ENCODE results near the gene RAVER1. TPM values are rescaled to one million over a fixed set of nuclear protein-coding genes. Genes with fewer than 3 reads are reported as not detected.
"Not testable (repeated sequence)": the region's sequence is repeated elsewhere in the genome, so short reads cannot be mapped to it uniquely, and the experiment has no call there.

The RAVER1 gene
- total and polyA plus RNA-seq, 2 donors (not counting 3 experiments of a cell fraction or from before 2014, with no cell fraction given): 5.2 to 47.6 TPM

GRCh38 chr19:10338940-10339339 lies 5.6 kb upstream of the RAVER1 start:
- Histone ChIP-seq H3K4me1 (ENCODE audit: control insufficient read depth, extremely low read depth, insufficient read depth, low read length) (peaks cover 7% of the 10 kb centered on the region), H3K36me3 (ENCODE audit: control insufficient read depth in 2 of 2, extremely low read depth in 1 of 2, insufficient read depth in 2 of 2, low read length in 2 of 2) (no peaks in the 10 kb centered on the region), H3K9me3 (replicated peaks; ENCODE audit: control insufficient read depth, insufficient read depth, low read length) (no peaks in the 10 kb centered on the region), H3K79me2 (ENCODE audit: control insufficient read depth, insufficient read depth, low read length) (no peaks in the 10 kb centered on the region), H3K9me1 (replicated peaks; ENCODE audit: control insufficient read depth, extremely low read depth, insufficient read depth, low read length) (no peaks in the 10 kb centered on the region), H3K9ac (replicated peaks; ENCODE audit: extremely low read depth, insufficient read depth, low read length) (no peak overlapping the region), H4K20me1 (replicated peaks; ENCODE audit: control insufficient read depth, extremely low read depth, insufficient read depth, low read length) (no peaks in the 10 kb centered on the region), H3K4me2 (ENCODE audit: insufficient read depth, low read length) (no peak overlapping the region), H3K4me3 (replicated peaks in 1 of 3; ENCODE audit: insufficient read depth in 1 of 3, low read depth in 1 of 3, low read length in 3 of 3) (no peak overlapping the region), H3K27me3 (ENCODE audit: control insufficient read depth in 2 of 2, insufficient read depth in 2 of 2, low read length in 2 of 2) (no peaks in the 10 kb centered on the region), H2AFZ (ENCODE audit: low read depth, low read length) (no peak overlapping the region), H3K27ac (ENCODE audit: insufficient read depth, low read depth, low read length) (no peak overlapping the region)
- POLR2A ChIA-PET: no interaction called here
- intact Hi-C loops (cut with micrococcal nuclease) (no loop called here), dilution Hi-C loops (cut with MboI; ENCODE audit: extremely low pct_ligation_motif_present, low sequenced_read_pairs) (no loop called here)
- FAIRE-seq: no peak
- CTCF ChIA-PET: no interaction called here
- BruUV-seq (replicated peaks): no TSS peak
- TF ChIP-seq CTCF (IDR thresholded peaks at IDR 0.05; ENCODE audit: extremely low read depth in 1 of 2, insufficient read depth in 1 of 2, low read depth in 1 of 2, low read length in 2 of 2) (no peak), EZH2 (IDR thresholded peaks at IDR 0.05; ENCODE audit: borderline replicate concordance, low read depth, low read length, severe bottlenecking) (no peak), JUN (IDR thresholded peaks at IDR 0.05; ENCODE audit: borderline replicate concordance, insufficient read depth, insufficient read length, low read depth) (no peak), POLR2AphosphoS5 (IDR thresholded peaks at IDR 0.05; ENCODE audit: insufficient read depth, low read depth, low read length) (no peak), FOS (IDR thresholded peaks at IDR 0.05; ENCODE audit: borderline replicate concordance, insufficient read depth, low read length) (no peak), MYC (IDR thresholded peaks at IDR 0.05; ENCODE audit: low read depth, low read length) (no peak), POLR2A (IDR thresholded peaks at IDR 0.05; ENCODE audit: low read depth, low read length) (no peak), MAX (IDR thresholded peaks at IDR 0.05; ENCODE audit: insufficient read depth, insufficient read length) (no peak), GATA2 (IDR thresholded peaks at IDR 0.05; ENCODE audit: insufficient read depth, insufficient read length, low read depth, low read length) (no peak)
- DNase-seq (ENCODE audit: low read depth, low spot score): no peak

GRCh38 chr19:10336725-10337124 lies 3.4 kb upstream of the RAVER1 start:
- FAIRE-seq; H3K27ac ChIP-seq (ENCODE audit: insufficient read depth, low read depth, low read length); intact Hi-C loops (cut with micrococcal nuclease); H3K4me3 ChIP-seq (replicated peaks in 1 of 3; ENCODE audit: insufficient read depth in 1 of 3, low read depth in 1 of 3, low read length in 3 of 3); H2AFZ ChIP-seq (ENCODE audit: low read depth, low read length); H3K9me3 ChIP-seq (replicated peaks; ENCODE audit: control insufficient read depth, insufficient read depth, low read length); DNase-seq (ENCODE audit: low read depth, low spot score); H3K9ac ChIP-seq (replicated peaks; ENCODE audit: extremely low read depth, insufficient read depth, low read length); H3K9me1 ChIP-seq (replicated peaks; ENCODE audit: control insufficient read depth, extremely low read depth, insufficient read depth, low read length); dilution Hi-C loops (cut with MboI; ENCODE audit: extremely low pct_ligation_motif_present, low sequenced_read_pairs); CTCF ChIA-PET; H3K4me2 ChIP-seq (ENCODE audit: insufficient read depth, low read length); H4K20me1 ChIP-seq (replicated peaks; ENCODE audit: control insufficient read depth, extremely low read depth, insufficient read depth, low read length); H3K36me3 ChIP-seq (ENCODE audit: control insufficient read depth in 2 of 2, extremely low read depth in 1 of 2, insufficient read depth in 2 of 2, low read length in 2 of 2); BruUV-seq (replicated peaks); H3K27me3 ChIP-seq (ENCODE audit: control insufficient read depth in 2 of 2, insufficient read depth in 2 of 2, low read length in 2 of 2): not testable (repeated sequence)
- POLR2A ChIA-PET: interaction anchor here (0.8 kb wide), 1 partner anchor 103 kb away, joined by 10 read pairs; no protein-coding TSS in a partner anchor
- Histone ChIP-seq H3K4me1 (ENCODE audit: control insufficient read depth, extremely low read depth, insufficient read depth, low read length) (peaks cover 16% of the 10 kb centered on the region), H3K79me2 (ENCODE audit: control insufficient read depth, insufficient read depth, low read length) (peaks cover 13% of the 10 kb centered on the region)

Measured in endothelial cell of umbilical vein (primary cell).